ENCODE measurements around the gene NPFFR2.

- no peak for TF ChIP-seq CTCF (IDR thresholded peaks at IDR 0.05)
- no peak for TF ChIP-seq POLR2A (IDR thresholded peaks at IDR 0.05)
Observed at GRCh38 chr4:72063726-72064125, 31.9 kb downstream of the NPFFR2 start.

Measured in stomach (tissue), 4 donors.